Measurements from ENCODE around the gene CEP43. TPM values are rescaled to one million over a fixed set of nuclear protein-coding genes. Genes with fewer than 3 reads are reported as not detected.
A peak's percentile ranks its signal among the peaks of the same experiment; 100 is the strongest.

The CEP43 gene
- total RNA-seq, 4 donors from 2014 or later: 28.2 to 37.1 (median 32.7) TPM

DNA sequence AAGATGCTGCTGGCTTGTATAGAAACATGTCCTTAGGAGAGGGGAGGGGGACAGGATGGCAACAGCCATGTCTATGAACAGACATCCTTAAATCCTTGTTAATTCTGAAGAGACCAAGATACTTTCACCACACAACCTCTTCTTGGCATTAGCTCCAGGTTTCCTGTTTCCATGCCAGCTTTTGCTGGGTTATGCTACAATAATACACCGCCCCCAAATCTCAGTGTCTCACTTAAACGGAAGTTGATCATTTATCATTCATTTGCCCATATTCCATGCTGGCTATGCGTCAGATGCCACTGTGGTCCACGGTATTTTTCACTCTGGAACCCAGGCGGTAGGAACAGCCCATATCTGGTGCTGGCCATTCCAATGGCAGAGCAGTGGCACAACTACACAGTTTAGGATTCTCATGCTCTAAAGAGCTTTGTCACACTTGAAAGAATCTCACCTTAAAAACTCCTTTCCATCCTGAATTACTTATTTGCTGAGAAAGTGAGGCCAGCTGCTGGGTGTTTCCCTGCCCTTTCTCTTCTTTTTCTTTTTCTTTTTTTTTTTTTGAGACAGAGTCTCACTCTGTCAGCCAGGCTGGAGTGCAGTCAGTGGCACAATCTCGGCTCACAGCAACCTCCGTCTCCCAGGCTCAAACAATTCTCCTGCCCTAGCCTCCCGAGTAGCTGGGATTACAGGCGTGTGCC is 39.1 kb upstream of the CEP43 start:
- Histone ChIP-seq H3K27me3 (no peaks in the 10 kb centered on the region), H3K36me3 (no peaks in the 10 kb centered on the region), H3K4me1 (peaks cover 0 to 26% (median 11%) of the 10 kb centered on the region in 4 donors), H3K9me3 (no peaks in the 10 kb centered on the region), H3K27ac (peak overlapping the region in 3 of 4 donors; percentile 97 to 100 (median 99)), H3K4me3 (no peak overlapping the region)
- TF ChIP-seq POLR2A (IDR thresholded peaks at IDR 0.05): no peak
- TF ChIP-seq, protein P1, sequence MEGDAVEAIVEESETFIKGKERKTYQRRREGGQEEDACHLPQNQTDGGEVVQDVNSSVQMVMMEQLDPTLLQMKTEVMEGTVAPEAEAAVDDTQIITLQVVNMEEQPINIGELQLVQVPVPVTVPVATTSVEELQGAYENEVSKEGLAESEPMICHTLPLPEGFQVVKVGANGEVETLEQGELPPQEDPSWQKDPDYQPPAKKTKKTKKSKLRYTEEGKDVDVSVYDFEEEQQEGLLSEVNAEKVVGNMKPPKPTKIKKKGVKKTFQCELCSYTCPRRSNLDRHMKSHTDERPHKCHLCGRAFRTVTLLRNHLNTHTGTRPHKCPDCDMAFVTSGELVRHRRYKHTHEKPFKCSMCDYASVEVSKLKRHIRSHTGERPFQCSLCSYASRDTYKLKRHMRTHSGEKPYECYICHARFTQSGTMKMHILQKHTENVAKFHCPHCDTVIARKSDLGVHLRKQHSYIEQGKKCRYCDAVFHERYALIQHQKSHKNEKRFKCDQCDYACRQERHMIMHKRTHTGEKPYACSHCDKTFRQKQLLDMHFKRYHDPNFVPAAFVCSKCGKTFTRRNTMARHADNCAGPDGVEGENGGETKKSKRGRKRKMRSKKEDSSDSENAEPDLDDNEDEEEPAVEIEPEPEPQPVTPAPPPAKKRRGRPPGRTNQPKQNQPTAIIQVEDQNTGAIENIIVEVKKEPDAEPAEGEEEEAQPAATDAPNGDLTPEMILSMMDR (IDR thresholded peaks at IDR 0.05): no peak
- DNase-seq: no peak

DNA sequence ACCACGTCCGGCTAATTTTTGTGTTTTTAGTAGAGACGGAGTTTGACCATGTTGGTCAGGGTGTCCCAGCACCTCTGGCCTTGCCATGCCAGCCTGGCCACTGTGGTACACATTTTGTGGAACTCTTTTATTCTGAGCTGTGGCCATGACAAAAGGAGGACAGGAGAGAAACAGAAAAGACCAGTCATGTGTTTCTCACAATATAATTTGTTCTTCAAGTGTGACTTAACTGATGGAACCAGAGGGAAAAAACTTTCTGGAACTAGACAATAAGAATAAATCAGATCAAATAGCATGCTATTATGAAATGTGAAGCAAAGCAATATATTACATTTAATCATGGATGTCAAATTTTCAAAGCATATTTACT is 38.6 kb upstream of the CEP43 start:
- Histone ChIP-seq H3K27ac (no peak overlapping the region), H3K4me1 (peaks cover 0 to 26% (median 11%) of the 10 kb centered on the region in 4 donors), H3K9me3 (no peaks in the 10 kb centered on the region), H3K36me3 (no peaks in the 10 kb centered on the region), H3K4me3 (no peak overlapping the region), H3K27me3 (no peaks in the 10 kb centered on the region)
- TF ChIP-seq, protein P1 (IDR thresholded peaks at IDR 0.05): no peak
- no peak for TF ChIP-seq POLR2A (IDR thresholded peaks at IDR 0.05)
- no peak for DNase-seq

DNA sequence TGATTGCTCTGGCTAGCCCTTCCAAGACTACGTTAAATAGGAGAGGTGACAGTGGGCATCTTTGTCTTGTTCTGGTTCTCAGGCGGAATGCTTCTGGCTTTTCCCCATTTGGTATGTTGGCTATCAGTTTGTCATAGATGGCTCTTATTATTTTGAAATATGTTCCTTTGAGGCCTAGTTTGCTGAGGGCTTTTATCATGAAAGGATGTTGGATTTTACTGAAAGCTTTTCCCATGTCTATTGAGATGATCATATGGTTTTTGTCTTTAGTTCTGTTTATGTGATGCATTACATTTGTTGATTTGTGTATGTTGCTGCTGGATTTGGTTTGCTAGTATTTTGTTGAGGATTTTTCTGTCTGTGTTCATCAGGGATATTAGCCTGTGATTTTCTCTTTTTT is 32.9 kb upstream of the CEP43 start:
- Histone ChIP-seq H3K36me3 (no peaks in the 10 kb centered on the region), H3K4me1 (no peaks in the 10 kb centered on the region), H3K9me3 (no peaks in the 10 kb centered on the region), H3K4me3 (no peak overlapping the region), H3K27me3 (no peaks in the 10 kb centered on the region), H3K27ac (no peak overlapping the region)
- DNase-seq: no peak
- TF ChIP-seq, protein P1 (IDR thresholded peaks at IDR 0.05): no peak
- no peak for TF ChIP-seq POLR2A (IDR thresholded peaks at IDR 0.05)

DNA sequence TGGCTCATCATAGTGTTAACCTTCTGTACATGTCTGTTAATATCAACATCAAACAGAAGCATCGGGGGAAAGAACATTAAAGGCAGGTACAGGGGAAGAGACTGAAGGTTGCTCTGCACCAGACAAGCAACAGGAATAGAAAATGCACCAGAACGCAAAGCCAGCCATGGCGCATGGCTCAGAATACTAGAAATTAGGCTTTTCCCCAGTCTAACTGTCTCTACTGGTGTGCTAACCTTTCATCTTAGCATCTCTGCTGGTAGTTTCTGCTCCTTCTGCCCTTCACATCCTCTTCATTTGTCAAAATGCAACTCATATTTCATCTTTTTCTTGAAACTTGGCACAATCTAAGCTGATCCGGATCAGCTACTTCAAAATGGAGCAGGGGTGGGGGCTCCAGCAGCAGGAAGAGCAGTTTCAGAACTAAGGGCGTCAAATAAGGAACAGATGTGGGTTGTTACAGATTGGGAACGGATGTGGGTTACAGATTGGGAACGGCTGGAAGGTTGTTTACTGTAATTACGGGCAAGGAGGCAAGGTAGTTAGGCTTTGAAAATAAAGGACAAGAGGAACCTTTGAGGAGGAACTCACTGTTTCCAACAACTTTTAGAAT is 29.7 kb upstream of the CEP43 start:
- H3K27ac ChIP-seq: no peak overlapping the region
- H3K4me1 ChIP-seq: no peaks in the 10 kb centered on the region
- no peak overlapping the region for H3K4me3 ChIP-seq
- no peak for DNase-seq
- no peaks in the 10 kb centered on the region for H3K36me3 ChIP-seq
- TF ChIP-seq POLR2A (IDR thresholded peaks at IDR 0.05): no peak
- TF ChIP-seq, protein P1 (IDR thresholded peaks at IDR 0.05): no peak
- H3K27me3 ChIP-seq: no peaks in the 10 kb centered on the region
- H3K9me3 ChIP-seq: no peaks in the 10 kb centered on the region

DNA sequence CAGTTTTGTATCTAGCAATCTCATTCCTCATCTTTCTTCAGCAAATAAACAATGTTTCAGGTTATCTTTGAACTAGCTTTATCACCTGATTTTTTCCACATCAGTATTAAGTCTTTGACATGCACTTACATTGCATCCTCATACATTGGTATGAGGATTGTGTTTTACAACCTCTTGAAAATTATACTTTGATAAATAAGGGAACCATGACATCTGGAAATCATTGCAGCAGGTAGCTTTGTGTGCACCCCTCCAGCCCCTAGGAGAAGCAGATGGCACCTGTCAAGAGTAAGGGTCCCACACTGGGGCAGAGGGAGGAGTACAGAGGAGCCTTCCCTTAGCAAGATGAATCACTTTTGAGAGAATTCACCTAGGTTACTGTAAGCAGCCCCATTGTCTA is 29.1 kb upstream of the CEP43 start:
- TF ChIP-seq POLR2A (IDR thresholded peaks at IDR 0.05): no peak
- TF ChIP-seq, protein P1 (IDR thresholded peaks at IDR 0.05): no peak
- H3K9me3 ChIP-seq: no peaks in the 10 kb centered on the region
- H3K27me3 ChIP-seq: no peaks in the 10 kb centered on the region
- no peaks in the 10 kb centered on the region for H3K4me1 ChIP-seq
- no peak for DNase-seq
- H3K4me3 ChIP-seq: no peak overlapping the region
- no peak overlapping the region for H3K27ac ChIP-seq
- no peaks in the 10 kb centered on the region for H3K36me3 ChIP-seq

All from Peyer's patch (tissue), 4 donors.